ENCODE data around the gene GADD45GIP1. TPM values are rescaled to one million over a fixed set of nuclear protein-coding genes. Genes with fewer than 3 reads are reported as not detected.

GADD45GIP1 gene
- total RNA-seq, 4 donors from 2014 or later: 25.3 to 48.8 (median 31.7) TPM

DNA sequence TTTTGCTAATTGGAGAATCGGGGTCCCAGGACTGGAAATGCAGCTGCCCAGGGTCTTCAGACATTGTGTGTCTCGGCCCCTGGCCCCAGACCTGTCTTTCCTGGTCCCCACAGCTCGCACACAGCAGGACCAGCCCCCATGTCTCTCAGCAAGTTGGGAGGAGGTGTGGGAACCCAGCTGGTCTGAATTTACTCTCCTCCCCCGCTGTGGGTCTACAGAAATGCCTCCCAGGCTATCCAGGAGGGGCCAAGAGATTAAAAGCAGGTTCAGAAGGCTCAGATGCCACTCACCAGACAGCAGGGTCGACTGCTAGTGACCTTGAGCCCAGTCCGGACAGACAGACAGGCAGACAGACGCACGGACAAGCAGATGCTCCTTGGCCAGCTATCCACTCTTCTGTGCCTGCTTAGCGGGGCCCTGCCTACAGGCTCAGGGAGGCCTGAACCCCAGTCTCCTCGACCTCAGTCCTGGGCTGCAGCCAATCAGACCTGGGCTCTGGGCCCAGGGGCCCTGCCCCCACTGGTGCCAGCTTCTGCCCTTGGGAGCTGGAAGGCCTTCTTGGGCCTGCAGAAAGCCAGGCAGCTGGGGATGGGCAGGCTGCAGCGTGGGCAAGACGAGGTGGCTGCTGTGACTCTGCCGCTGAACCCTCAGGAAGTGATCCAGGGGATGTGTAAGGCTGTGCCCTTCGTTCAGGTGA lies 12.4 kb upstream of the GADD45GIP1 start, which contains the start of gene DAND5:
TSS of gene DAND5 (plus strand) at position 285 of the 697 bp plus-strand sequence. CDS start at position 370, 85 bp downstream.
- TF ChIP-seq, protein P1, sequence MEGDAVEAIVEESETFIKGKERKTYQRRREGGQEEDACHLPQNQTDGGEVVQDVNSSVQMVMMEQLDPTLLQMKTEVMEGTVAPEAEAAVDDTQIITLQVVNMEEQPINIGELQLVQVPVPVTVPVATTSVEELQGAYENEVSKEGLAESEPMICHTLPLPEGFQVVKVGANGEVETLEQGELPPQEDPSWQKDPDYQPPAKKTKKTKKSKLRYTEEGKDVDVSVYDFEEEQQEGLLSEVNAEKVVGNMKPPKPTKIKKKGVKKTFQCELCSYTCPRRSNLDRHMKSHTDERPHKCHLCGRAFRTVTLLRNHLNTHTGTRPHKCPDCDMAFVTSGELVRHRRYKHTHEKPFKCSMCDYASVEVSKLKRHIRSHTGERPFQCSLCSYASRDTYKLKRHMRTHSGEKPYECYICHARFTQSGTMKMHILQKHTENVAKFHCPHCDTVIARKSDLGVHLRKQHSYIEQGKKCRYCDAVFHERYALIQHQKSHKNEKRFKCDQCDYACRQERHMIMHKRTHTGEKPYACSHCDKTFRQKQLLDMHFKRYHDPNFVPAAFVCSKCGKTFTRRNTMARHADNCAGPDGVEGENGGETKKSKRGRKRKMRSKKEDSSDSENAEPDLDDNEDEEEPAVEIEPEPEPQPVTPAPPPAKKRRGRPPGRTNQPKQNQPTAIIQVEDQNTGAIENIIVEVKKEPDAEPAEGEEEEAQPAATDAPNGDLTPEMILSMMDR (IDR thresholded peaks at IDR 0.05; ENCODE audit: low read depth): no peak

DNA sequence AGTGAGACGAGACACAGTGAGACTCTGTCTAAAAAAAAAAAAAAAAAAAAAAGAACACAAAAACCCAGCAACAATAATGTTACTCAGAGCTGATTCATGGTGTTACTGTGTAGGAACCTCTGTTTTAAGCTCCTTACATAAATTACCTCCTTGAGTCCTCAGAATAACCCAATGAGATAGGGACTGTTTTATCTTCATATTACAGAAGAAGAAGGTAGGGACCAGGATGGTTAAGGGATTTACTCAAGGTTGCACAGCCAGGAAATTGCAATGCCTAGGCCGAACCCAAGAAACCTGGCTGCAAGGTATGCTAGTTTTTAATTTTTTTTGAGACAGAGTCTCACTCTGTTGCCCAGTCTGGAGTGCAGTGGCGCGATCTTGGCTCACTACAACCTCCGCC lies 10.9 kb upstream of the GADD45GIP1 start:
- TF ChIP-seq, protein P1 (IDR thresholded peaks at IDR 0.05; ENCODE audit: low read depth): no peak

- TF ChIP-seq, protein P1 (IDR thresholded peaks at IDR 0.05; ENCODE audit: low read depth): no peak
These were observed 8.8 kb upstream of the GADD45GIP1 start for GRCh38 chr19:12965812-12966135.

DNA sequence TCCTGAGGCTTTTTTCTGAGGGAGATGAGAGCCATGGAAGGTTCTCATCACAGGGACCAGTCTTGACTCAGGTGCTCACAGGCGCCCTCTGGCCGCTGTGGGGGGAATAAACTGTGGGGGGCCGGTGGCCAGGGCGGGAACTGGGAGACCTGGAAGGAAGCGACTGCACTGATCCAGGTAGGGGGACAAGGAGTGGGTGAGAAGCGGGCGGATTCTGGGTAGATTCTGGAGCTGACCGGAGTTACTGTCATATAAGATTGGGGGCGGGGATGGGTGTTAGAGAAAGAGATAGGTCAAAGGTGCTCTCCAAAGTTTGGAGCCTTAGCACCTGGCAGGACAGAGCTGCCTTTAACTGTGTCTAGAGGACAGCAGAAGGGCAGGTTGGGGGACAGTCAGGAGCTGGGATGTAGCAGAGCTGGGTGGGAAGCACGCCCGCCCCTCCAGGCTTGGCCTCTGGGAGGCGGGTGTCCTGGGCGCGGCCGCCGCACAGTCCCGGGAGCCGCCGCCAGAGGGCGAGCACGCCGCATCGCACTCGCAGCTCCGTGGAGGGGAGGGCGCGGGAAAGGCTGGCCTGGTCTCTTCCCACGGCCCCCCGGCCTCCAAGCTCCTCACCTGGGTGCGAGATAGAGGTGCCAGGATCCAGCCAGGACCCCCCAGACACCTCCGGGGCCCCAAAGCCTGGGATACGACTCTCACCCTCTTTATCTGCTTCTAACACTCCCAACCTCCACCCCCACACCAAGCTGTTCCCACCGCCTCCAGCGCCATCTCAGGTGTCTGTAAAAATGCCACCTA lies 8.2 kb upstream of the GADD45GIP1 start:
- TF ChIP-seq, protein P1 (IDR thresholded peaks at IDR 0.05; ENCODE audit: low read depth): no peak

GRCh38 chr19:12959481-12959880 lies 2.5 kb upstream of the GADD45GIP1 start:
- TF ChIP-seq, protein P1 (IDR thresholded peaks at IDR 0.05; ENCODE audit: low read depth): no peak

GRCh38 chr19:12955996-12956395 lies 1.0 kb downstream of the GADD45GIP1 start:
- TF ChIP-seq, protein P1 (IDR thresholded peaks at IDR 0.05; ENCODE audit: low read depth): no peak

DNA sequence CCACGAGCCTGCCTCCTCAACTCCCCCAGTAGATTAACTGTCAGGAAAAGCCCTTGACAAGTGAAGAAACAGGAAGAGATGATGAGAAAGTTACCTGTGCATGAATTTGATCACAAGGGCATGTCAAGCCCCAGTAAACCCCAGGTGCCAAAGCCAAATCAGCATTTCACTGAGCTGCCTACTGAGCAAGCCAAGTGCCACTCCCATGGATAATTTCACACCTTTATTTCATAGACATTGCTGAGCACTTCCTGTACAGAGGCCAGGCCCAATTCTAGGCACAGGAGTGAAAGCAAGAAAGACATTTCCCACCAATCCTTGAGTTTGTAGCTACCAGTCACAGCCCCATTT lies 2.4 kb downstream of the GADD45GIP1 start:
- TF ChIP-seq, protein P1 (IDR thresholded peaks at IDR 0.05; ENCODE audit: low read depth): no peak
